ENCODE measurements around the gene SGCE.

SGCE gene

DNA sequence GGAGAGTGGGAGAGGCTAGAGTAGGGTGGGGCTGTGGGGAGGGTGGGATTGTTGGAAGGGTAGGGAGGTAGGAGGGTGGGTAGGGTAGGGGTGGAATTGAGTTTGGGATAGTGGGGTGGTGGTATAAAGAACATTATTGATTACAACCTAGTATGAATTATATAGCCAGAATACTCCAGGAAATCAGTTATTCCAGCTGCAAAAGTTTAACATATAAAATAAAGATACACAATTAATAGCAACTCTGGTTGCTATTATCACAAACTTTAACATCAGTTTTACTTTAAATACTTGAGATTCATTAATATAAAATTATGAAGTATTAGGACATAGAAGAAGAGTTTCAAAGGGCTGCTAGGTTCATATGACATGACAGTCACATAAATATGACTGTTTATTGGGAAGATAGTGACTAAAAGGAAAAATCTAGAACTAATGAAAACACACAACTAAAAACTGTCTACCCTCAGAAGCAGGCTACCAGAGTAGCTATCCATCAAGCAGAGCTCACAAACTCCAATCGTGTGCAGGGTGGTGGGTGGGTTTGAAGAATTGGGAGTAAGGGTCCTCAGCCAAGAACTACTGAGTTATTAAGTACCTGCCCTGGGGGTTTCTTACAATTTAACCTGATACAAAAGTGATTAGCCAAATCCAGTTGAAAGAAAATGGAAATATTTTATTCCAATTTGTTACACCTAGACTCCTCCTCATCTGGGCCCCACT lies 14.0 kb upstream of the SGCE start:
- Histone ChIP-seq H3K27ac (ENCODE audit: extremely low read depth, low read depth, low read length) (no peak overlapping the region), H3K4me3 (ENCODE audit: low read depth, low read length) (no peak overlapping the region), H3K4me1 (ENCODE audit: control insufficient read depth, insufficient read depth, low read length) (no peaks in the 10 kb centered on the region), H3K9me3 (ENCODE audit: control insufficient read depth, insufficient read depth, low read depth, low read length) (no peaks in the 10 kb centered on the region), H3K36me3 (ENCODE audit: control insufficient read depth in 2 of 2, insufficient read depth in 1 of 2, low read length in 2 of 2) (no peaks in the 10 kb centered on the region)
- ChIA-PET POLR2A (no interaction called here), CTCF (no interaction called here)
- TF ChIP-seq ZBTB1 (tag by site-specific recombination; IDR thresholded peaks at IDR 0.05) (no peak), ZNF521 (tag by site-specific recombination; IDR thresholded peaks at IDR 0.05) (no peak), ZFP3 (tag by site-specific recombination; IDR thresholded peaks at IDR 0.05; ENCODE audit: low read depth) (no peak), HOXD13 (CRISPR knock-in tag; IDR thresholded peaks at IDR 0.05; ENCODE audit: borderline replicate concordance) (no peak), KLF8 (tag by site-specific recombination; IDR thresholded peaks at IDR 0.05) (no peak), ZBTB7A (tag by site-specific recombination; IDR thresholded peaks at IDR 0.05; ENCODE audit: low read depth) (no peak), SALL2 (tag by site-specific recombination; IDR thresholded peaks at IDR 0.05; ENCODE audit: borderline replicate concordance) (no peak), HOXA7 (CRISPR knock-in tag; IDR thresholded peaks at IDR 0.05; ENCODE audit: borderline replicate concordance) (no peak), ZNF24 (tag by site-specific recombination; IDR thresholded peaks at IDR 0.05) (no peak), ZNF112 (tag by site-specific recombination; IDR thresholded peaks at IDR 0.05) (no peak), ZNF624 (tag by site-specific recombination; IDR thresholded peaks at IDR 0.05) (no peak), ZNF280D (tag by site-specific recombination; IDR thresholded peaks at IDR 0.05) (no peak), HOXC10 (CRISPR knock-in tag; IDR thresholded peaks at IDR 0.05) (no peak)
- TF ChIP-seq, protein P1, sequence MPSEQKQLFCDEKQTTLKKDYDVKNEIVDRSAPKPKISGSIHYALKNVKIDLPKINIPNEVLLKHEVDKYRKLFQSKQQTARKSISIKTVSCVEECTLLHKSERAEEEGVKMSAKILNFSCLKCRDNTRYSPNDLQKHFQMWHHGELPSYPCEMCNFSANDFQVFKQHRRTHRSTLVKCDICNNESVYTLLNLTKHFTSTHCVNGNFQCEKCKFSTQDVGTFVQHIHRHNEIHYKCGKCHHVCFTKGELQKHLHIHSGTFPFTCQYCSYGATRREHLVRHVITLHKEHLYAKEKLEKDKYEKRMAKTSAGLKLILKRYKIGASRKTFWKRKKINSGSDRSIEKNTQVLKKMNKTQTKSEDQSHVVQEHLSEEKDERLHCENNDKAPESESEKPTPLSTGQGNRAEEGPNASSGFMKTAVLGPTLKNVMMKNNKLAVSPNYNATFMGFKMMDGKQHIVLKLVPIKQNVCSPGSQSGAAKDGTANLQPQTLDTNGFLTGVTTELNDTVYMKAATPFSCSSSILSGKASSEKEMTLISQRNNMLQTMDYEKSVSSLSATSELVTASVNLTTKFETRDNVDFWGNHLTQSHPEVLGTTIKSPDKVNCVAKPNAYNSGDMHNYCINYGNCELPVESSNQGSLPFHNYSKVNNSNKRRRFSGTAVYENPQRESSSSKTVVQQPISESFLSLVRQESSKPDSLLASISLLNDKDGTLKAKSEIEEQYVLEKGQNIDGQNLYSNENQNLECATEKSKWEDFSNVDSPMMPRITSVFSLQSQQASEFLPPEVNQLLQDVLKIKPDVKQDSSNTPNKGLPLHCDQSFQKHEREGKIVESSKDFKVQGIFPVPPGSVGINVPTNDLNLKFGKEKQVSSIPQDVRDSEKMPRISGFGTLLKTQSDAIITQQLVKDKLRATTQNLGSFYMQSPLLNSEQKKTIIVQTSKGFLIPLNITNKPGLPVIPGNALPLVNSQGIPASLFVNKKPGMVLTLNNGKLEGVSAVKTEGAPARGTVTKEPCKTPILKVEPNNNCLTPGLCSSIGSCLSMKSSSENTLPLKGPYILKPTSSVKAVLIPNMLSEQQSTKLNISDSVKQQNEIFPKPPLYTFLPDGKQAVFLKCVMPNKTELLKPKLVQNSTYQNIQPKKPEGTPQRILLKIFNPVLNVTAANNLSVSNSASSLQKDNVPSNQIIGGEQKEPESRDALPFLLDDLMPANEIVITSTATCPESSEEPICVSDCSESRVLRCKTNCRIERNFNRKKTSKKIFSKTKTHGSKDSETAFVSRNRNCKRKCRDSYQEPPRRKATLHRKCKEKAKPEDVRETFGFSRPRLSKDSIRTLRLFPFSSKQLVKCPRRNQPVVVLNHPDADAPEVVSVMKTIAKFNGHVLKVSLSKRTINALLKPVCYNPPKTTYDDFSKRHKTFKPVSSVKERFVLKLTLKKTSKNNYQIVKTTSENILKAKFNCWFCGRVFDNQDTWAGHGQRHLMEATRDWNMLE (tag by site-specific recombination; conservative IDR thresholded peaks at IDR 0.05; ENCODE audit: low read depth) = no peak
- TF ChIP-seq, protein P2, sequence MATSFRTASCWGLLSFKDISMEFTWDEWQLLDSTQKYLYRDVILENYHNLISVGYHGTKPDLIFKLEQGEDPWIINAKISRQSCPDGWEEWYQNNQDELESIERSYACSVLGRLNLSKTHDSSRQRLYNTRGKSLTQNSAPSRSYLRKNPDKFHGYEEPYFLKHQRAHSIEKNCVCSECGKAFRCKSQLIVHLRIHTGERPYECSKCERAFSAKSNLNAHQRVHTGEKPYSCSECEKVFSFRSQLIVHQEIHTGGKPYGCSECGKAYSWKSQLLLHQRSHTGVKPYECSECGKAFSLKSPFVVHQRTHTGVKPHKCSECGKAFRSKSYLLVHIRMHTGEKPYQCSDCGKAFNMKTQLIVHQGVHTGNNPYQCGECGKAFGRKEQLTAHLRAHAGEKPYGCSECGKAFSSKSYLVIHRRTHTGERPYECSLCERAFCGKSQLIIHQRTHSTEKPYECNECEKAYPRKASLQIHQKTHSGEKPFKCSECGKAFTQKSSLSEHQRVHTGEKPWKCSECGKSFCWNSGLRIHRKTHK (tag by site-specific recombination; IDR thresholded peaks at IDR 0.05) = no peak
- TF ChIP-seq, protein P3, sequence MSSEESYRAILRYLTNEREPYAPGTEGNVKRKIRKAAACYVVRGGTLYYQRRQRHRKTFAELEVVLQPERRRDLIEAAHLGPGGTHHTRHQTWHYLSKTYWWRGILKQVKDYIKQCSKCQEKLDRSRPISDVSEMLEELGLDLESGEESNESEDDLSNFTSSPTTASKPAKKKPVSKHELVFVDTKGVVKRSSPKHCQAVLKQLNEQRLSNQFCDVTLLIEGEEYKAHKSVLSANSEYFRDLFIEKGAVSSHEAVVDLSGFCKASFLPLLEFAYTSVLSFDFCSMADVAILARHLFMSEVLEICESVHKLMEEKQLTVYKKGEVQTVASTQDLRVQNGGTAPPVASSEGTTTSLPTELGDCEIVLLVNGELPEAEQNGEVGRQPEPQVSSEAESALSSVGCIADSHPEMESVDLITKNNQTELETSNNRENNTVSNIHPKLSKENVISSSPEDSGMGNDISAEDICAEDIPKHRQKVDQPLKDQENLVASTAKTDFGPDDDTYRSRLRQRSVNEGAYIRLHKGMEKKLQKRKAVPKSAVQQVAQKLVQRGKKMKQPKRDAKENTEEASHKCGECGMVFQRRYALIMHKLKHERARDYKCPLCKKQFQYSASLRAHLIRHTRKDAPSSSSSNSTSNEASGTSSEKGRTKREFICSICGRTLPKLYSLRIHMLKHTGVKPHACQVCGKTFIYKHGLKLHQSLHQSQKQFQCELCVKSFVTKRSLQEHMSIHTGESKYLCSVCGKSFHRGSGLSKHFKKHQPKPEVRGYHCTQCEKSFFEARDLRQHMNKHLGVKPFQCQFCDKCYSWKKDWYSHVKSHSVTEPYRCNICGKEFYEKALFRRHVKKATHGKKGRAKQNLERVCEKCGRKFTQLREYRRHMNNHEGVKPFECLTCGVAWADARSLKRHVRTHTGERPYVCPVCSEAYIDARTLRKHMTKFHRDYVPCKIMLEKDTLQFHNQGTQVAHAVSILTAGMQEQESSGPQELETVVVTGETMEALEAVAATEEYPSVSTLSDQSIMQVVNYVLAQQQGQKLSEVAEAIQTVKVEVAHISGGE (tag by site-specific recombination; conservative IDR thresholded peaks at IDR 0.05; ENCODE audit: low read depth) = no peak

All from HEK293 (cell line).